ENCODE measurements around the gene CLDN16.

Gene CLDN16

GRCh38 chr3:190380184-190380583, 7.8 kb upstream of the CLDN16 start:
- DNase-seq (ENCODE audit: low spot score): no peak

- DNase-seq (ENCODE audit: low spot score): no peak
Measured at GRCh38 chr3:190381441-190381840, 6.5 kb upstream of the CLDN16 start.

- no peak for DNase-seq (ENCODE audit: low spot score)
Measured at GRCh38 chr3:190382082-190382481, 5.9 kb upstream of the CLDN16 start.

DNA sequence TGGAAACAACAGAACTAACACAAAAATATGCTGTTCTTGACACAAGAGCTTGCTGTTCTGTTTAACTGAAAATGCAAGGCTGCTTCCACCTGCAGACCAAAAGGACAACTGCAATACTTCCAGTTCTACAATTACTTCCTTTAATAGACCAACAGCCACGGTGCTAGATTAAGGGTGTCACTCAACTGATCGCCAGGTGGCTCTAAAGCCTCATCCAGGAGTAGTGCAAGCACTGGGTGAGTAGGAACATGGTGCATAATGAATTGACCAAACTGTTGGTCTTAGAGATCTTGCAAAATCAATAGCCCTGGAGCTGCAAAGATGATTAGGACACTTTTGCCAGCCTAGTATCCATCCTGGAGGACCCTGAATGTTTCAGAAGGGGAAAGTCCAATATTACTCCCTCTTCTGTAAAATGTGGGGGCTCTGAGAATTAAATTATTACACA, 3.6 kb upstream of the CLDN16 start:
- peak; percentile 62 for DNase-seq (ENCODE audit: low spot score)

DNA sequence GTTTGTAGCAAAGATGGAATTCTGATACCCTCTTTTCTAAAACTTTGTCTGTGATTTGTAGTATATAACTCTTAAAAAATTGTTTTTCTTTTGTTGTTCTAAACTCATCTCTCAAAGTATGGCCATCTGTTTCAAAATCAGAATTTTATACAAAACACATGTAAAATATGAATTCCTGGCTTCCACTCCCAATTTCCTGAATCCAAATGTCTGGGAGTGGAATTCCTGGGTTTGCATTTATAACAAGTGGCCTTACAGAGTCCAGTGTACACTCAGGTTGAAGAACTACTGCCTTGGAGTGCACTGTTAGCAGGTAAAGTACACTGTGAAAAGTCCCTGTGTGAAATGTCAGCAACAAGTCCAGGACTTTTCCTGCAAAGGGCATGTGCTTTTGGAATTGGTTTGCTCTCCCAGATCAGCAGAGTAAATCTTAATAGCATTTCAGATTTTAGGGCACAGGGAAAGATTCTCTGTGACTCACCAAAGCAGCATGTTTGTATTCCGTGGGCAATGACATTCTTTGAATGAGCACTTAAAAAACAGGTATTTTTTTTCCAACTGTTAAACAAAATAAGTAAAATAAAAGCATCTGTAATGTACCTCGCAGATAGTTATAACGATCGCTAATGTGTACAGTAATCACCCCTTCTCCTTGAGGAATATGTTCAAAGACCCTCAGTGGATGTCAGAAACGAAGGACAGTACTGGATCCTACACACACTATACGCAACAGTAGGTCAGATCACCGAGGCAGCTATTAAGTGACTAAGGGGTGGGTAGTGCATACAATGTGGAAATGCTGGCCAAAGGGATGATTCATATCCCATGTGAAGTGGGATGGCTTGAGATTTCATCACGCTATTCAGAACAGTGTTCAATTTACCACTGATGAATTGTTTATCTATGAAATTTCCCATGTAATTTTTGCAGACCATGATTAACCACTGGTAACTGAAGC, 2.0 kb upstream of the CLDN16 start:
- no peak for DNase-seq (ENCODE audit: low spot score)

GRCh38 chr3:190388703-190389102, 740 bp downstream of the CLDN16 start:
- DNase-seq (ENCODE audit: low spot score): no peak

- no peak for DNase-seq (ENCODE audit: low spot score)
Measured at GRCh38 chr3:190396001-190396400, 8.0 kb downstream of the CLDN16 start.

- no peak for DNase-seq (ENCODE audit: low spot score)
Measured at GRCh38 chr3:190397889-190398288, 9.9 kb downstream of the CLDN16 start.

GRCh38 chr3:190399677-190400076, 11.7 kb downstream of the CLDN16 start:
- no peak for DNase-seq (ENCODE audit: low spot score)

- no peak for DNase-seq (ENCODE audit: low spot score)
Measured at GRCh38 chr3:190401963-190402362, 14.0 kb downstream of the CLDN16 start.

DNA sequence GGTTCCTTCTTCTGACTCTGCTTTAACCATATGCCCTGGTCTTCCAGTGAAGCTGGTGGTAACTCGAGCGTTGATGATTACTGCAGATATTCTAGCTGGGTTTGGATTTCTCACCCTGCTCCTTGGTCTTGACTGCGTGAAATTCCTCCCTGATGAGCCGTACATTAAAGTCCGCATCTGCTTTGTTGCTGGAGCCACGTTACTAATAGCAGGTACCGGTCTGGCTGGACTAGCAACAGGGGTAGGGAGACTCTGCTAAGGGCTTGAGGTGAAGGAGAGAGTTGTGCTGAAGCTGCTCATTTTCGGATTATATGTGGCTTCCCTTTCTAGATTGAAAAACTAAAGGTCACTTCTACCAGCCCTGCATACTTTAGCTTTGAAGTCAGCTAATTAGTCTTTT, 16.8 kb downstream of the CLDN16 start:
- DNase-seq (ENCODE audit: low spot score): no peak

- DNase-seq (ENCODE audit: low spot score): no peak
Measured at GRCh38 chr3:190414297-190414696, 26.3 kb downstream of the CLDN16 start.

DNA sequence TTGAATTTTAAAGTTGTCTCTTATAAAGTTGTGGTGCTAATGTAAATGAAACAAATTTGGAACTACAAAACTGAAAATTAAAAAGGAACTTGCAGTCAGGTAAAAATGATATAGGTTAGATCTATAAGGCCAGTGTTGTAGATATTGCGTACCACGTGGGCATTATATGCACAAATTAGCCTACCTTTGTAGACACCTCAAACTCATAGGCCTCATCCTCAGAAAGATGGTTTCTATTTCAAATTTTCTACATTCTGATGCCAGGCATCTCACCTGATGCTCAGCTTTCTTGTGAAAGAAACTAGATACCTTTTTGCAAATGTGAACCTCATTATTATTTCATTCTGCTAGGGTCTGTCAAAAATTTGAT, 36.1 kb downstream of the CLDN16 start:
- no peak for DNase-seq (ENCODE audit: low spot score)

- peak; percentile 60 for DNase-seq (ENCODE audit: low spot score)
Measured at GRCh38 chr3:190424478-190425439, 36.8 kb downstream of the CLDN16 start.

DNA sequence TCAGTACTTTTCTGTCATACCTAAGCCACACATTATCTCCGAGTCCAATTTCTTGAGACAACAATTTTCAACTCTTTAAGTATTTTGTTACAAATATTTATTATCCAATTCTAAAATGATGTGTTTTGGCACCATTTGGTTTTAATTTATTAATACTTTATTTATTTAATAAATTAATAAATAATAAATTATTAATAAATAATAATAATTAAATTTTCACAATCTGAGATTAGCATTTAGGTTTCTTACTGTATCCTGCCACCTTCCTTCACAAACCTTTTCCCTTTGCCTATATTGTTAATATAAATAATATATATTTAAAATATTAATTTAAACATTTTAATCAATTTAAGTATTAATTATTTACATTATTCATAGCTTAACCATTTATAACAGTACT, 37.9 kb downstream of the CLDN16 start:
- no peak for DNase-seq (ENCODE audit: low spot score)

GRCh38 chr3:190426806-190427507, 39.0 kb downstream of the CLDN16 start:
- no peak for DNase-seq (ENCODE audit: low spot score)

- no peak for DNase-seq (ENCODE audit: low spot score)
Measured at GRCh38 chr3:190429681-190430080, 41.7 kb downstream of the CLDN16 start.

DNA sequence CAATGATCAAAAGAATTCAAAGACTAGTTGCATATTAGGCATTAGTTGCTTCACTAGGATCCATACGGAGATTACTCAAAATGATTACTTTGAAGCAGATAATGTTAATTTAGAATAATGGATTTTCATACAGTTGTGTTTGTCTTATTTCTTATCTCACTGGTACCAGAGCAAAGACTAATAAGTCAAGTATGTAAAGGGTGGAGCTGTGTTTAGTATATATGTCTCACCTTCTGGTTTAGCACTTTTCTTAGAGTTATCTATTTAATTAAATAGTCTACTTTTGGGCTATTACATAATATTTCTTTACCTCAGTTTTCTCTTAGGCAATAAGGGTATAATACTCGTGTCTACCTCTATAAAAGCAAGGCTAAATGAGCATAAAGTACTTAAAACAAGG, 42.9 kb downstream of the CLDN16 start:
- DNase-seq (ENCODE audit: low spot score): no peak

DNA sequence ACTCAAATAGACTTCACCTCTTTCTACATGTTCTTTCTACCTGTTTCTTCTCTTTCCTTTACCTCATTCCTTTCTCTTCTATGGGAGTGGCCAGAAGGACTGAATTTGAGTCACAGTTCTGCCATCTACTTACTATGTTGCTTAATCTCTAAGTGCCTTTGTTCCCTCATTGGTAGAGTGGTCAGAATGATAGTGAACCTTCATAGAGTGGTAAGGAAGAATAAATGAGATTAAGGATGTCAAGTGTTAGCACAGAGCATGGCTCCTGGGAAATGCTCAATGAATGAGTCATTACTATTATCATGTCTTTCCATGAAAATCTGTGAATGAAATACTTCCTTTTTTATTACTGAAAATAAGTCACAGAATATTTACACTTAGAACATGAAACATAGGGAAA, 44.3 kb downstream of the CLDN16 start:
- no peak for DNase-seq (ENCODE audit: low spot score)

DNA sequence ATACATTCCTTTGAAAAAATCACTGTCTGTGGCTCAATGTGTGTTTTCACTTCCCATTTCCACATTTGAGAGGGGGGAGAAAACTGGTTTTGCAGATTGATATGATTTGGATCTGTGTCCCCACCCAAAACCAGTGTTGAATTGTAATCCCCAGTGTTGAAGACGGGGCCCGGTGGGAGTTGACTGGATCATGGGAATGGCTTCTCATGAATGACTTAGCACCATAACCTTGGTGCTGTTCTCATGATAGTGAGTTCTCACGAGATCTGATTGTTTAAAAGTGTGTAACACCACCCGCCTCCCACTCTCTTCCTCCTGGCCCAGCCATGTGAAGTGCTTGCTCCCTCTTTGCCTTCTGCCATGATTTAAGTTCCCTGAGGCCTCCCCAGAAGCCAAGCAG, 45.7 kb downstream of the CLDN16 start:
- DNase-seq (ENCODE audit: low spot score): no peak

GRCh38 chr3:190435618-190436017, 47.7 kb downstream of the CLDN16 start:
- DNase-seq (ENCODE audit: low spot score): no peak

GRCh38 chr3:190436331-190436730, 48.4 kb downstream of the CLDN16 start:
- no peak for DNase-seq (ENCODE audit: low spot score)
